ENCODE measurements around the gene AK4. TPM values are rescaled to one million over a fixed set of nuclear protein-coding genes. Genes with fewer than 3 reads are reported as not detected.

Gene AK4
- total RNA-seq, 4 donors from 2014 or later: 32.2 to 46.3 (median 39.6) TPM

GRCh38 chr1:65190229-65190628, 42.2 kb downstream of the AK4 start:
- H3K27ac ChIP-seq: no peak overlapping the region
- intact Hi-C loops (cut with DNase I): no loop called here
- 48 to 81% methylated on average over 4 of the region's 4 CpGs for WGBS, 2 donors

GRCh38 chr1:65193129-65193695, 45.2 kb downstream of the AK4 start:
- 85 to 90% methylated on average over 4 of the region's 5 CpGs for WGBS, 2 donors
- no peak for DNase-seq
- H3K4me1 ChIP-seq: peaks cover 0 to under 1% (median 0%) of the 10 kb centered on the region in 3 donors

More at GRCh38 chr1:65190229-65190628, 42.2 kb downstream of the AK4 start:
- Histone ChIP-seq H3K4me3 (no peak overlapping the region), H3K9me3 (no peaks in the 10 kb centered on the region), H3K36me3 (peaks cover 0 to 38% (median 0%) of the 10 kb centered on the region in 3 donors), H3K27me3 (no peaks in the 10 kb centered on the region), H3K4me1 (peaks cover 0 to 2% (median under 1%) of the 10 kb centered on the region in 3 donors)
- no peak for DNase-seq
- TF ChIP-seq CTCF (IDR thresholded peaks at IDR 0.05) (no peak), POLR2A (IDR thresholded peaks at IDR 0.05) (no peak)

GRCh38 chr1:65195495-65196417, 47.8 kb downstream of the AK4 start:
- TF ChIP-seq POLR2A (IDR thresholded peaks at IDR 0.05): no peak
- no peak for TF ChIP-seq CTCF (IDR thresholded peaks at IDR 0.05)

More at GRCh38 chr1:65193129-65193695, 45.2 kb downstream of the AK4 start:
- H3K36me3 ChIP-seq: peaks cover 0 to 47% (median 0%) of the 10 kb centered on the region in 3 donors
- intact Hi-C loops (cut with DNase I): no loop called here
- H3K27ac ChIP-seq: no peak overlapping the region
- H3K4me3 ChIP-seq: no peak overlapping the region
- no peaks in the 10 kb centered on the region for H3K9me3 ChIP-seq
- TF ChIP-seq POLR2A (IDR thresholded peaks at IDR 0.05): no peak
- TF ChIP-seq CTCF (IDR thresholded peaks at IDR 0.05): no peak
- H3K27me3 ChIP-seq: no peaks in the 10 kb centered on the region

GRCh38 chr1:65196926-65197325, 48.9 kb downstream of the AK4 start:
- WGBS, 2 donors: 75 to 89% methylated on average over 5 of the region's 5 CpGs
- Histone ChIP-seq H3K4me3 (no peak overlapping the region), H3K9me3 (no peaks in the 10 kb centered on the region), H3K27me3 (no peaks in the 10 kb centered on the region), H3K36me3 (peaks cover 0 to 34% (median 0%) of the 10 kb centered on the region in 3 donors), H3K4me1 (peaks cover 0 to 7% (median 0%) of the 10 kb centered on the region in 3 donors), H3K27ac (no peak overlapping the region)
- intact Hi-C loops (cut with DNase I): no loop called here
- DNase-seq: no peak
- TF ChIP-seq CTCF (IDR thresholded peaks at IDR 0.05): no peak
- TF ChIP-seq POLR2A (IDR thresholded peaks at IDR 0.05): no peak

More at GRCh38 chr1:65195495-65196417, 47.8 kb downstream of the AK4 start:
- H3K4me3 ChIP-seq: no peak overlapping the region
- DNase-seq: no peak
- 72 to 83% methylated on average over 9 of the region's 9 CpGs for WGBS, 2 donors
- no peaks in the 10 kb centered on the region for H3K9me3 ChIP-seq
- H3K27me3 ChIP-seq: no peaks in the 10 kb centered on the region
- peaks cover 0 to 46% (median 0%) of the 10 kb centered on the region in 3 donors for H3K36me3 ChIP-seq
- intact Hi-C loops (cut with DNase I): no loop called here
- peaks cover 0 to 7% (median 0%) of the 10 kb centered on the region in 3 donors for H3K4me1 ChIP-seq
- H3K27ac ChIP-seq: no peak overlapping the region

GRCh38 chr1:65197636-65198035, 49.6 kb downstream of the AK4 start:
- TF ChIP-seq CTCF (IDR thresholded peaks at IDR 0.05) (no peak), POLR2A (IDR thresholded peaks at IDR 0.05) (no peak)
- Histone ChIP-seq H3K4me1 (peaks cover 0 to 7% (median 0%) of the 10 kb centered on the region in 3 donors), H3K4me3 (no peak overlapping the region), H3K36me3 (peaks cover 0 to 28% (median 0%) of the 10 kb centered on the region in 3 donors), H3K27ac (no peak overlapping the region), H3K27me3 (no peaks in the 10 kb centered on the region), H3K9me3 (no peaks in the 10 kb centered on the region)
- DNase-seq: no peak
- intact Hi-C loops (cut with DNase I): no loop called here
- 83 to 88% methylated on average over 4 of the region's 4 CpGs for WGBS, 2 donors

All from esophagus squamous epithelium (tissue), 5 donors.